NCI-H345 treated with DMSO at 0.1 percent for 48 hours (cell line): ENCODE data around the gene THOC6.
A peak's percentile ranks its signal among the peaks of the same experiment; 100 is the strongest.
"Not testable (repeated sequence)": the region's sequence is repeated elsewhere in the genome, so short reads cannot be mapped to it uniquely, and the experiment has no call there.

ENCODE experiments used
- DNase-seq: peaks from one replicate; lab custom pipeline; 2025; ENCODE audit not compliant: unreplicated experiment; lab: John Stamatoyannopoulos, UW

The THOC6 gene

DNA sequence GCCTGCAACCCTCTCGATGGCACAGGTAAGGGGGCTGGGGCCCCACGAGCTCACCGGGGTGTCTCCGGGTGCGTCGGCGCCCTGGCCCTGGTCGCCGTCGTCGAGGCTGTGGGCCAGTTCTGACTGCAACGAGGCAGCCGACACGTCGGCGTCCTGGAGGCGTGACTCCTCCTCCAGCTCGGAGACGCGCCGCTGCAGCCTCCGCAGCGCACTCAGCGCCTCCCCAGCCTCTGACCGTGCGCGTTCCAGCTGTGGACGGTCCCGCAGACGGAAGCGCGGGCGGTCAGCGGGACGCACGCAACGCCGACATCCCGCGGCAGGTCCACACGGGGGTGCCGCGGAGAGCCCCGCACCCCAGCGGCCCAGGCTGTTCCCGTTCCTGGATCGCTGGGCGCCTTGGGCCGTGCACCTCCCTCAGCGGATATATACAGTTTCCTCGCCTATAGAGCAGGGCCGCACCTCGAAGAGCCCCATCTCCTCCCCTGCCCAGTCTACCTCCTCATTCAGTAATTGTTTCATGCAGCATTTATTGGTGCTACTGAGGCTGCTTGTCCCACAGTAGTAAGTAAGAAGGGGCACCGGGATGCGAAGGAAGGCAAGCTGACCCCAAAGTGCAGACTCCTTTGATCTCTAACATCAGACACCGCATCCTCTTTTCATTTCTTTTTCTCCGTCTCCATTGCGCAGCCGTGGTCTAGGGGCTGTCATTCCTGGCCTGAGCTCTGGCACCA lies 5.8 kb downstream of the THOC6 start:
- DNase-seq = no peak

- DNase-seq = no peak
These were observed 6.7 kb downstream of the THOC6 start for GRCh38 chr16:3030222-3031212.

GRCh38 chr16:3032624-3033023 lies 8.8 kb downstream of the THOC6 start:
- DNase-seq = no peak

DNA sequence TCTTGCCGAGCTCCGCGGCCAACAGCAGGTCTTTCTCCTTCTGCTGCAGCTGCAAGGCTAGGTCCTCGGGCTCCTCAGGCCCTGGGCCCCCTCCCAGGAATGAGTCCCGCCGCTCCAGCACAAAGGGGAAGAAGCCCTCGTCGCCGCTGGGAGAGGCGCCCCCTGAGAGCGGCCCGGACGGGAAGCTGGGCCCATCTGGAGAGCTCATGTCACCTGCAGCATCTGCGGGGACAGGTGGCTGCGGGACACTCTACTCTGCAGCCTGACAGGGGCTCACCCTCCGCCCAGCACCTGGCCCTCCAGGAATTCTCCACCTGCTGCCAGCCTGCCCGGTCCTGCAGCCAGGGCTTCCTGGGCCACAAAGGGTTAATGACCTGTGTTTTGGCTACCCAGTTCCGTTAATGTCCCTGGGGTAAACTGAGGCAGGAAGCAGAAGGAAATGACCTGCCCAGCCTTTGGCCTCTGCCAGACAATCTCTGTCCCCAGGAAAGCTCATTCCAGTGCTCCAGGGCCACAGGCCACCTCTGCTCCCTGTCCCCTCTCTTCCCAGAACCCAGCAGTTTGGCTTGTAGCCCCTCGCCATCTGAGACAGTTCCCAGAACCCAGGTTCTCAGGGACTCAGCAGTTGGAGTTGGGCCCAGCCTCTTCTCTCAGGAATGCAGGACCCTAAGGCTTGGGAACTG lies 11.6 kb downstream of the THOC6 start:
- DNase-seq = no peak

DNA sequence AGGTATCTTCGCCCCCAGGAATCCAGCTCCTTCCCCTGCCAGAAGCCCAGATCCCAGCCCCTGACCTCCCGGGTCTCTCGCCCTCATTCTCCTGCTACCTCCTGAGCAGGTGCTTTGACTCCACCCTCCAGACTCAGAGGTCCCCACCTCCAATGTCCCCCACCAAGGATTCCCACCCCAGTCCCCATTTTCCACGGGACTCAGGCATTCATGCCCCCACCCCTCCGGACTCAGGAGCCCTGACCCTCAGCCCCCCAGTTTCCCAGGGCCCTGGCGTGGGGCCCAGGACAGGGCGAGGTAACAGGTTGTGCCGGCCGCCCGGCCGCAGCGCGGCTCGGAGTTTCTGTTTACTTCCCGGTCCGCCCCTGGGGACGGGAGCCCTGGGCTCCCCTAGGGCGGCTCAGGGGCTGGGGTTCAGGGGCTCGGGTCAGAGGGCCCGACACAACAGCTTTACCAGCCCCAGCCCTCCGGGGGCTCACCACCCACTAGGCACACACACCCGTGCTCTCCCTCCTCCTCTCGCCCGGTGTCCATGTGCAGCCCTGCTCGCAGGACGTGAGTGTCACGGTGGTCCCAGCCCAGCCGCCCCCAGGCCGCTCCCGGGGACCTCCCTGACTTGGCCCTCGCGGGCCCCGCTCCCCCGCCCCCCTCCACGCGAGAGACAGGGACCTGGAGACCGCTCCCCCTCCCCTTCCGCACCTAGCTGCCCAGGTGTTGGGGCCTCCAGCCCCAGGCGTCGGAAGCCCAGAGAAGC lies 12.3 kb downstream of the THOC6 start:
- DNase-seq = no peak

- no peak for DNase-seq
These were observed 13.0 kb downstream of the THOC6 start, which contains the start of gene BICDL2 for GRCh38 chr16:3036726-3037315. Gene BICDL2 (minus strand): TSS chr16:3036944. CDS start chr16:3035496, 1,448 bp downstream.

DNA sequence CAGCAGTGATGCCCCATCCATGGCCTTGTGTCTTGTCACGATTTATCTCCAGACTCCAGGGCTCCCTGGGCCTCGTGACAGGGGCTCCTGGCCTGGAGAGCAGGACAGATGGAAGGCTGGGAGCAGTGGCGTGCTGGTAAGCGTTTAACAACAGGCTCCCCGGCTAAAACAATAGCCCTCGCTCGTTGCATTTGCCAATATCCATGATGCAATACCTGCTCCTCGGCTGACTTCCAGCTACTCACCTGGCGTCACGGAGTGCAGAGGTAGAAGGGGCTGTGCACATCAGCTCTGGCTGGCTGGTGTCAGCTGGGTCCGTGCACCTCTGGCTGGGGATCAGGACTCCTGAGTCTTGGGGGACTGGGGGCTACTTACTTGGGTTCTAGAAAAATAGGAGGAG lies 14.4 kb downstream of the THOC6 start:
- peak; percentile 46 for DNase-seq

- DNase-seq = no peak
These were observed 15.1 kb downstream of the THOC6 start for GRCh38 chr16:3038896-3039295.

GRCh38 chr16:3042376-3042775 lies 18.5 kb downstream of the THOC6 start:
- DNase-seq = no peak

DNA sequence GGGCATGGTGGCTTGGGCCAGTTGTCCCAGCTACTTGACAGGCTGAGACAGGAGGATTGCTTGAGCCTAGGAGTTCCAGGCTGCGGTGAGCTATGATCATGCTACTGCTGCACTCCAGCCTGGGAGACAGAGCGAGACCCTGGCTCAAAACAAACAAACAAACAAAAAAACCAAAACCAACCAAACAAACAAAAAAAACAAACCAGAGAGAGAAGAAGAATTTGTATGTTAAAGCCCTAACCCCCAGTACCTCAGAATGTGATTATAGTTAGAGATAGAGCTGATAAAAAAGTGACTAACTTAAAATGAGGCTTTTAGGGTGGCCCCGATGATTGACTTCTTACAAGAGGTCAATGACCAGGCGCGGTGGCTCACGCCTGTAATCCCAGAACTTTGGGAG lies 20.9 kb downstream of the THOC6 start:
- DNase-seq = no peak

- no peak for DNase-seq
These were observed 22.2 kb downstream of the THOC6 start, which contains the start of gene MMP25 for GRCh38 chr16:3045758-3046640. Gene MMP25 (plus strand): TSS chr16:3046561. CDS start chr16:3046918, 357 bp downstream.

DNA sequence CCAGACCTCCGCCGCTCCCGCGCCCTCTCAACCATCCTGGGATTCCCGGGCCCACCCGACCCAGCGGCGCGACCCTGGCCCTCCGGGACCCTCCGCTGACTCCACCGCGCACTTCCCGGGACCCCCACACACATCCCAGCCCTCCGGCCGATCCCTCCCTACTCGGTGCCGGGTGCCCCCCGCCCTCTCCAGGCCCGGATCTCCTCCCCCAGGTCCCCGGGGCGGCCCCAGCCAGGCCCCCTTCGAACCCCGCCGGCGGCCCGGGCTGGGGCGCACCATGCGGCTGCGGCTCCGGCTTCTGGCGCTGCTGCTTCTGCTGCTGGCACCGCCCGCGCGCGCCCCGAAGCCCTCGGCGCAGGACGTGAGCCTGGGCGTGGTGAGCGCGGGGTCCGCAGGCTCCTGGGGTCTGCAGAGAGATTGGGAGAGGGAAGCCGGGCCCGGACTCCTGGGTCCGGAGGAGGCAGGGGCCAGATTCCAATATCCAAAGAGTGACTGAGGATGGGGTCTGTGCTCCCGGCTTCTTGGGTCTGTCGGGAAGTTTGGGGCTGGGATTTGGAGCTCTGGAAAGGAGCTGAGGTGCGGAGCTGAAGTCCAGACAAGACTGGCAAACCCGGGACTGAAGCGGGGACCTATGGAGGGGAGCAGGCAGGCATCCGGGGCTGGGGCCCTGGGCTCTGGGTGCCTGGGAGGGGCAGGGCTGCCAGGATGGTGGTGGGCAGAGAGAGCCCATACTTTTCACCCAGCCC lies 23.0 kb downstream of the THOC6 start:
- no peak for DNase-seq

GRCh38 chr16:3047387-3047720 lies 23.5 kb downstream of the THOC6 start:
- no peak for DNase-seq

- no peak for DNase-seq
These were observed 26.2 kb downstream of the THOC6 start for GRCh38 chr16:3049921-3050481.

GRCh38 chr16:3050487-3050886 lies 26.7 kb downstream of the THOC6 start:
- DNase-seq = no peak

DNA sequence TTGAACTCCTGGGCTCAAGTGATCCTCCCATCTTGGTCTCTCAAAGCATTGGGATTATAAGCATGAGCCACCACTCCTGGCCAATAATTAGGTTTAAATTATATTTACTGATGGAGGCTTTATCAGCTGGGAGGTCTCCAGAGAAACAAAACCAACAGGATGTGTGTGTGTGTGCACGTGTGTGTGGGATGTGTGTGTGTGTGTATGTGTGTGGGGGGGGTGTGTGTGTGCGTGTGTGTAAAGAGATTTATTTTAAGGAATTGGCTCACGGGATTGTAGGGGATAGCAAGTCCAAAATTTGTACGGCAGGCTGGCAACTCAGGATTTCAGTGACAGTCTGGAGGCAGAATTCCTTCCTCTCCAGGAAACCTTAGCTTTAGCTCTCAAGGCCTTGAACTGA lies 27.2 kb downstream of the THOC6 start:
- no peak for DNase-seq

- DNase-seq = no peak
These were observed 27.7 kb downstream of the THOC6 start for GRCh38 chr16:3051494-3051893.

GRCh38 chr16:3052571-3053329 lies 28.9 kb downstream of the THOC6 start:
- not testable (repeated sequence) for DNase-seq
